Stimulated activated CD8-positive, alpha-beta memory T cell treated with anti-CD3 and anti-CD28 coated beads, Interleukin-7, amount 100 ng/mL, for 4 hours (primary cell): ENCODE measurements around the gene CKAP5.
"Not testable (repeated sequence)": the region's sequence is repeated elsewhere in the genome, so short reads cannot be mapped to it uniquely, and the experiment has no call there.

Source experiments
- DNase-seq, 2 donors: peaks; one replicate each; pipeline ENCODE4 v3.0.0-alpha.2; 2020; ENCODE audit warnings: low read depth in 2 of 2

The CKAP5 gene

DNA sequence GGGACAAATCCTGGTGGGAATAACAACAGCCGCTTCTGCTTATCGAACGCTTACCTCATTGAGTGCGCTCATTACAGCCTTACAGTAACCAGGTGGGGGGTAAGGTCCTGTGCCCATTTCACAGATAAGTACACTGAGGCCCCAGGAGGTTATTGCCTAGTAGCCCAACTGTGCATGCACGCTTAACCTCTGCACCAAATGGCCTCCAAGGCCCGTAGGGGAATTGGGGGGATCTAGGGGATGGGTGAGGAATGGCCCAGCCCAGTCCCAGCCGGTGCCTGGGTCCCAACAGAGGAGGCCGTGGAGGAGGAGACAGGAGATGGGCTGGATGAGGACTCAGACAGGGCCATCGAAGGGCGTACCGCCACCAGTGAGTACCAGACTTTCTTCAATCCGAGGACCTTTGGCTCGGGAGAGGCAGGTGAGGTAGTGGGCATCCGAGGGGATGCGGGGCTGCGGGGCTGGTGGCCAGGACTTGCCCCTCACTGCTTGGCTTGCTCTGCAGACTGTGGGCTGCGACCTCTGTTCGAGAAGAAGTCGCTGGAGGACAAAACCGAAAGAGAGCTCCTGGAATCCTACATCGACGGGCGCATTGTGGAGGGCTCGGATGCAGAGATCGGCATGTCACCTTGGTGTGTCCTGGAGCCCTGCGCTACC is 119.7 kb downstream of the CKAP5 start:
- DNase-seq, result no peak

DNA sequence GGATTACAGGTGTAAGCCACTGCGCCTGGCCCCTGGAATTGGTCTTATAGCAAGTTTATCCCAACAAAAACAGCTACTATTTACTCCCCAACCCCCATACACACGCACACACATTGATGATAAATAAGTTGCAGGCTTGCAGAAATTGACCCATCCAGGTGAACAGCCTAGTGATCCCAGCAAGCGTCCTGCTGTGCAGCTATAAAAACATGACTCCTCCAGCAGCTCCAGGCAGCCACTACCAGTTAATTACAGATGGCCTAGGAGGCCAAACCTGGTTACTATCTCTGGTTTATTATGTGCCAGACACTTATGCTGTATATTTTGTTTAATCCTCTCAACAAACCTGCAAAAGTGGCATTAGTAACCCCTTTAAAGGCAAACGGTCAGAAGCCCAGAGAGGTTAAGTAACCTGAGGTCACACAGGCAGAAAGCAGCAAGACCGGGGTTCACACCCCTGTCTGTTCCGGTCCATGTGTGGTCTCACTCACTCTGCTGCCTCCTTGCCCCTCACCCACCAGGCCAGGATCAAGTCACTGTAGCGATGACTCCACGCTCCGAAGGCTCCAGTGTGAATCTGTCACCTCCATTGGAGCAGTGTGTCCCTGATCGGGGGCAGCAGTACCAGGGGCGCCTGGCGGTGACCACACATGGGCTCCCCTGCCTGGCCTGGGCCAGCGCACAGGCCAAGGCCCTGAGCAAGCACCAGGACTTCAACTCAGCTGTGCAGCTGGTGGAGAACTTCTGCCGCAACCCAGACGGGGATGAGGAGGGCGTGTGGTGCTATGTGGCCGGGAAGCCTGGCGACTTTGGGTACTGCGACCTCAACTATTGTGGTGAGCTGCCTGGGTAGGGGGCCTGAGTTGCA is 120.5 kb downstream of the CKAP5 start:
- DNase-seq, result no peak

DNA sequence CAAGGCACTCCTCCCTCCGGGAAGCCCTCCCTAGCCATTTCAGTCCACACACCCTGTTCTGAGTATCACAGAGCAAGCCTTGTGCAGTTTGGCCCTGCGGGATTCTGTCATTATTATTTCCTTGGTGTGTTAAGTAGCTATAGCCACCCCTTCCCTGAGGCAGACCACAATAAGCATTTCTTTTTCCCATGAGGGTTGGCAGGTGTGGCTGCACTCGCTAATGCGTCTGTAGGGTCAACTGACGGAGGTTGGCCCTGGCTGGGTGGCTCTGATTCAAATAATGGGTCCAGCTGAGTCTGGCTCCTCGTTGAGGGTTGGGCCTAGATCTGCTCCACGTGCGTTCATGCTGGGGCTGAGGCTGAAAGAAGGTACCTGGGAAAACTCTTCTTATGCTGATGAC is 122.0 kb downstream of the CKAP5 start:
- no peak for DNase-seq

DNA sequence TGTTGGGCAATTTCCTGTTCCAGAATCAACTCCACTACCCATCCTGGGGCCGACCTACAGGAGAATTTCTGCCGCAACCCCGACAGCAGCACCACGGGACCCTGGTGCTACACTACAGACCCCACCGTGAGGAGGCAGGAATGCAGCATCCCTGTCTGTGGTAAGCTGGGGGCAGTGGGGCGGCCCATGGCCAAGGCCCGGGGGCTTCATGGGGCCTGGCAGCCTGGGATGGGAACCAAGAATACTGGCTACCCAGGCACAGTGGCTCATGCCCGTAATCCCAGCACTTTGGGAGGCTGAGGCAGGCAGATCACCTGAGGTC is 122.8 kb downstream of the CKAP5 start:
- DNase-seq, result no peak

DNA sequence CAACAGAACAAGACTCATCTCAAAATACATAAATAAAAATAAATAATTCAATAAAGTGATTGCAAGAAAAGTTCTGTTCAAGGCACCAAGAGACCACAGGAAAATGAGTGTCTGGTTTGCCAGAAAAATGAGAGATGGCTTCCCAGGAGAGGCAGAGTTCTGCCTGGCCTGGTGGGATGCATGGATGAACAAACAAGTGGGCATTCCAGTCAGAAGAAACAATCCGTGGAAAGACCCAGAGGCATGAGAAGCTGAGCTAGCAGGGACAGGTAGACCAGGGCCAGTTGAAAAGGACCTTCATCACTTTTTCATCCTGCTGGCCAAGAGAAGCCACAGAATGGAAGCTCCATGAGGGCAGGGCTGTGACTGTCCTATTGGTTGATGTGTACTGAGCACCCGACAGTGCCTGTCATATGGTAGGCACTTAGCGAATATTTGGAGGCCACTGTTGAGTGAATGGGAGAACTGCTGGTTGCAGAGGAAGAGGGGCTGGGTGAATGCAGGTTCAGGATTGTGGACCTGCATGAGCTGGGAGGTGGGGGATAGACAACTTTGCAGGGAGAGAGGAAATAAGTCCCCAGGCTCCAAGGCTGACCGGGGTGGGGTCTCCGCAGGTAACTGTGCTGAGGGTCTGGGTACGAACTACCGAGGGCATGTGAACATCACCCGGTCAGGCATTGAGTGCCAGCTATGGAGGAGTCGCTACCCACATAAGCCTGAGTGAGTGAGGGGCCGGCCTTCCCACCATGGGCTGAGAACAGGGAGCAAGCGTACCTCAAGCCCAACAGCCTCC is 123.3 kb downstream of the CKAP5 start:
- no peak for DNase-seq

DNA sequence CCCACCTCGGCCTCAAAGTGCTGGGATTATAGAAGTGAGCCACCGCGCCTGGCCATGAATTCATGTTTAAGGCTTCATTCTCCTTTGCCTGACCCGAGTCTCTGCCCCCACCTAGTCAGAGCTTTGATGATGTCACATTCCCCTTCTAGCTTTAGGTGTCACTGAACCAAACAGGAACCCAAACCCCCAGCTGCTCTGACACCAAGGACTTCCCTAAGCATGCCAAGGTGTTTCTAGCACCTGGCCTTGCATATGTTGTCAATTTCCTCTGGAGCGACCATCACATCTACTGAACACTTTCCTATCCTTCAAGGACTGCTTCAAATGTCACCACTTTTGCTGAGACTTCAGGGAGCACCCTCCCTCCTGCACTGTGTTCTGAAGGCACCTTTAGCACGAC is 124.8 kb downstream of the CKAP5 start:
- no peak for DNase-seq

DNA sequence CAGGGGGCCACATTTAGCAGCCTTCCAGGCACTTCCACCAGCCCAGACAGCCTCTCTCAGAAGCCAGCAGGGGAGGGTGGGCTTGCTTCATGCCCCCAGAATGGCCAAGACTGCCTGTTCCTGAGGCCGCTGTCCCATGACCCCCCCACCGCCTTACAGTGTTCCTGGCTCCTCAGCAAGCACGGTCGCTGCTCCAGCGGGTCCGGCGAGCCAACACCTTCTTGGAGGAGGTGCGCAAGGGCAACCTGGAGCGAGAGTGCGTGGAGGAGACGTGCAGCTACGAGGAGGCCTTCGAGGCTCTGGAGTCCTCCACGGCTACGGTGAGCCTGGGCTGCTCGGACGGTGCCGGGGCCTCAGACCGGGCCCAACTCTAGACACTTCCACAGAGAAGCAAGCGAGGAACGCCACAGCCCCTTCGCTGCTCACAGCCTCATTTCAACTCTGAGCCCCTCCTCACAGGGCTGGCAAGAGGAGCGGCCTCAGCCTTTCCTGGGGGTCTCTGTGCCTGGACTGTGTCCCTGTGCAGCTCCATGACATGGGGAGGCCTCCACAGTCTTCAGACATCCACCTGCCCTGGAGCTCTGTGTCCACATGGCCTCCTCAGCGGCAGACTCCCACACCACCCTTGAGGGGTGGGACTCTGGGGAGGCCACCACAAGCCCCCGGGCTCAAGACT is 126.4 kb downstream of the CKAP5 start:
- no peak for DNase-seq

DNA sequence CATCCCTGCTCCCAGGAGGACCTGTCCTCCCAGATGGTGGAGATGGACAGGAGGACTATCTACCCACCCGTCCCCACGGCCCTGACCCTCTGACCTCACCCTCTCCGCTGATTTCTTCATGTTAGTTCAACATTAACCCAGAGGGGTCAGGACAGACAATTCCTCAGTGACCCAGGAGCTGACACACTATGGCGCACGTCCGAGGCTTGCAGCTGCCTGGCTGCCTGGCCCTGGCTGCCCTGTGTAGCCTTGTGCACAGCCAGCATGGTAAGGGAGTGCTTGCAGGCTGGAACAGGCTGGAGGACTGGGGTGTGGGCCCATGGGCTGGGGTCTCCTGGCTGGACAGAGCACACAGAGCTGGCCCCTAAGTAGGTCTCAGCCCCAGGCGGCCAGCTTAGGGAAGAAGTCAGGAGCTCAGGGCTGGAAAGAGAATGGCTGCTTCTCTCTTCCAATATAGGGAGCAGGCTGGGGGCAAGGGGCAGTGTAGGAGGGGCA is 127.0 kb downstream of the CKAP5 start, which contains the start of gene F2:
Gene F2 (plus strand): TSS at position 166 of the 495 bp plus-strand sequence. CDS start 23 bp downstream, at position 189.
- DNase-seq, result no peak

DNA sequence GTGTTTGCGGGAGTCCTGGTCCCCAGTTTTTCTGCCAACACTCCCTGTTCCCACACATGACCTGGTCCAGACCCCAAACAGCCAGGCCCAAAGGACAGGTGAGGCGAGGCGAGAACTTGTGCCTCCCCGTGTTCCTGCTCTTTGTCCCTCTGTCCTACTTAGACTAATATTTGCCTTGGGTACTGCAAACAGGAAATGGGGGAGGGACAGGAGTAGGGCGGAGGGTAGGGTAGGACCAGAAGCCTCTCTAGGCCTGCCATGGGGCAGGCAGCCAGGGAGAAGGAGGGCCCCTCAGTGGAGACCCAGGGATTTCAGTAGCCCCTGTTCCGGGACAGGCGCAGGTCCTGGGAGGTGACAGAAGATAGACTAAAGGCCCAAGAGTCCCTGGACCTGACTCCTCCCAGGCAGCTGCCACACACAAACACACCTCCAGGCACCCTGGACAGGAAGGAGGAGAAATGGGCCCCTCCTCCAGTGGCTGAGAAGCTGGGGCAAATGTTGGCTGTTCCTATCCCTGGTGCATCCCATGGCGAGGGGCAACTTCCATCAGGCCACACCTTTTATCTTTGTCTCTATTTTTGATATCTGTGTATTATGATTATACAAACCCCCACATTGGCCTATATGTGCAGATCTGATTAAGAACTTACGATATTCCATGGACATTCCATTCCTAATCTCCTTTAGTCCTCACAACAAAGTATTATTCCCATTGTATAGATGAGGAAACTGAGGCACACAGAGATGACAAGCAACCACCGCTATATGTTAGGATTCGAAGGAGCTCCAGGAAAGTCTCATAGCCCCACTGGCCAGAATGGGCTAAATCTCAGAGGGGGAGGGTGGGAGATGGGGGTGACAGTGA is 127.7 kb downstream of the CKAP5 start:
- DNase-seq, result no peak

DNA sequence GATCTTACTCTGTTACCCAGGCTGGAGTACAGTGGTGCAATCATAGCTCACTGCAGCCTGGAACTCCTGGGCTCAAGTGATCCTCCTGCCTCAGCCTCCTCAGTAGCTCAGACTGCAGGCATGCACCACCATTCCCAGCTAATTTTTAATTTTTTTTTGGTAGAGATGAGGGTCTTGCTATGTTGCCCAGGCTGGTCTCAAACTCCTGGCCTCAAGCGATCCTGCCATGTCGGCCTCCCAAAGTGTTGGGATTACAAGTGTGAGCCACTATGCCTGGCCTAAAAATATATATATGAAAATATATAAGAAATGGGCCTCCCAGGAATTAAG is 128.3 kb downstream of the CKAP5 start:
- DNase-seq, result not testable (repeated sequence)

DNA sequence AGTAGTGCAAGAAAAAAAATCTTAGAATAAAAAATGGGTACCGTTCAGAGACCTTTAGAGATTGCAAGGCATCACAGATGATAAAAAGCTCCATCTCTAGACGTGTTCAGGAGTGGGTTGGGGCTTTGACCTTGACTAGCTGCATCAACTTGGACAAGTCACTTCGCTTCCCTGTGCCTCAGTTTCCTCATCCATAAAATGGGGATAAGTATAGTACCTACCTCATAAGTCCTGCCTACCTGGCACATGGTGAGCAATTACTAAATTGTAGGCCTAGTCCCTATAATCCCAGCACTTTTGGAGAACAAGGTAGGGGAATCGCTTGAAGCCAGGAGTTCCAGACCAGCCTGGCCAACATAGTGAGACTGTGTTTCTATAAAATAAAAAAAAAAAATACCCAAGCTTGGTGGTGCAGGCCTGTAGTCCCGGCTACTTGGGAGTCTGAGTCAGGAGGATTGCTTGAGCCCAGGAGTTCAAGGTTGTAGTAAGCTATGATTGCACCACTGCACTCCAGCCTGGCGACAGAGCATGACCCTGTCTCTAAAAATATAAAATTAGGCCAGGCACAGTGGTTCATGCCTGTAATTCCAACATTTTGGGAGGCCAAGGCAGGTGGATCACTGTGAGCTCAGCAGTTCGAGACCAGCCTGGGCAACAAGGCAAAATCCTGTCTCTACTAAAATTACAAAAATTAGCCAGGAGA is 133.1 kb downstream of the CKAP5 start:
- DNase-seq, result no peak

DNA sequence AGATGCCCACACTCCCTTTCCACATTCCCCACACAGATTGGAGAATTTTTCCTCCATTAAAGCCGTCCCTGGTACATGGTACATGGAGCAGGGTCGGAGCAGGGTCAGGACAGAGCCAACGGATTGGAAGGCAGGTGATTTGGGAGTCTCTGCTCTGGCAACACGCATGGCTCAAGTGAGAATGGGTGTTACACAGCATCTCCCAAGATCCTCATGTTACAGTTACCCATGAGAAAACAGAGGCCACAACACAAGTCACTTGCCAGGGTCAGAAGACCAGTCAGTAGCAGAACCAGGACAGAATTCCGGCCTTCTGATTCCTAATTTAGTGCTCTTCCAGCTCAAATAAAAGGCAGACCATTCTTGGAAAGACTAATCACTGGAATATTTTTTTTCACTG is 134.8 kb downstream of the CKAP5 start:
- DNase-seq, result no peak

DNA sequence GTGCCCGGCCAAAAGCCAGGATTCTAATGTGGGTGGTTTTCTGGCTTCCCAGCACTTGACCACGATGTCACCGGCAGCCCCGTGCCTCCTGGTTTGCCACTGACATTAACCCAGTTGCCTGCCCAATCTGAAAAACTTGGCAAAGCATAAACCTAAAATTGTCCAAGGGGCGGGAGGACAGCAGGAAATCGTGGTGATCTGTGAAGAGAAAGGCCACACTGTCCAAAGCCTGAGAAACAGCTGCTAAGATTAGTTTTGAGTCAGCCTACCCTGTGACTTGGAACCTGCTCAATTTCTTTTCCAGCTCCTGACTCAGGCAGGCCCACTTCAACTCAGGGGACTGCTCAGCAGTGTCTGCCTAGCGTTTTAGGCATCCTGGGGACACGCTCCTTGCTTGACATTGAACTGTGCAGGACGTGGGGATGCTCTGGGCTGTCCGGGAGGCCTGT is 135.2 kb downstream of the CKAP5 start:
- DNase-seq, result no peak

DNA sequence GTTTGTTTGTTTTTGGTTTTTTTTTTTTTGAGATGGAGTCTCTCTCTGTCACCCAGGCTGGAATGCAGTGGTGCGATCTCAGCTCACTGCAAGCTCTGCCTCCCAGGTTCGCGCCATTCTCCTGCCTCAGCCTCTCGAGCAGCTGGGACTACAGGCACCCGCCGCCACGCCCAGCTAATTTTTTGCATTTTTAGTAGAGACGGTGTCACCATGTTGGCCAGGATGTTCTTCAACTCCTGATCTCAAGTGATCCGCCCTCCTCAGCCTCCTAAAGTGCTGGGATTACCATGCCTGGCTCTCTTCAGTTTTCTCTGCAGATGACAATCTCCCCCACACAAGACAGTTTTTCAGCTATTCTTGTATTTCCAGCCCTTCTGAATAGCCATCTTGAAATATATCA is 136.7 kb downstream of the CKAP5 start:
- not testable (repeated sequence) for DNase-seq

DNA sequence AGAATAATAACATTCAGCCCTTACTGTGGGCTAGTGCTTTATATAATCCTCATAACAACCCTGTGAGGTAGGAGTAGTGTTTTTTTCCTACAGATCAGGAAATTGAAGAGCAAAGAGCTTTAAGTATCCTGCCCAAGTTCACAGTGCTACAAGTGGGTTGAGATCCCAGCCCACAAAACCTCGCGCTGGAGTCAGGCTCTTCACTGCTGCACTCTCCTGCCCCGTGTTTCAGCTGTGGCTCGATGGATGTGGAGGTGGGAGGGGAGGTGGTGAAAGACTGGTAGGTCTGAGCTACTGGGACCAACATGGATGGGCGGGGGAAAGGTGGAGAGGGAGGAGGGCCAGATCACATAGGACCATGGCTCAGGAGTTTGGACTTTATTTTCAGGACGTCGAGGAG is 139.2 kb downstream of the CKAP5 start:
- DNase-seq, result no peak

DNA sequence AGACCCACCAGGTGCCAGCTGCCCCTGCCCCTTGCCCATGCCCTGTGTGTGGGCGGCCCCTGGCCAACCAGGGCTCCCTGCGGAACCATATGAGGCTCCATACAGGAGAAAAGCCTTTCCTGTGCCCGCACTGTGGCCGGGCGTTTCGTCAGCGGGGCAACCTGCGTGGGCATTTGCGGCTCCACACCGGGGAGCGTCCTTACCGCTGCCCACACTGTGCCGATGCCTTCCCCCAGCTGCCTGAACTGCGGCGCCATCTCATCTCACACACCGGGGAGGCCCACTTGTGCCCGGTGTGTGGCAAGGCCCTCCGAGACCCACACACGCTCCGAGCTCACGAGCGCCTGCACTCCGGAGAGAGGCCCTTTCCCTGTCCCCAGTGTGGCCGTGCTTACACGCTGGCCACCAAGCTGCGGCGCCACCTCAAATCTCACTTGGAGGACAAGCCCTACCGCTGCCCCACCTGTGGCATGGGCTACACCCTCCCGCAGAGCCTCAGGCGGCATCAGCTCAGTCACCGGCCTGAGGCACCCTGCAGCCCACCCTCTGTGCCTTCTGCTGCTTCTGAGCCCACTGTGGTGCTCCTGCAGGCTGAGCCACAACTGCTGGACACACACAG is 140.9 kb downstream of the CKAP5 start:
- no peak for DNase-seq

DNA sequence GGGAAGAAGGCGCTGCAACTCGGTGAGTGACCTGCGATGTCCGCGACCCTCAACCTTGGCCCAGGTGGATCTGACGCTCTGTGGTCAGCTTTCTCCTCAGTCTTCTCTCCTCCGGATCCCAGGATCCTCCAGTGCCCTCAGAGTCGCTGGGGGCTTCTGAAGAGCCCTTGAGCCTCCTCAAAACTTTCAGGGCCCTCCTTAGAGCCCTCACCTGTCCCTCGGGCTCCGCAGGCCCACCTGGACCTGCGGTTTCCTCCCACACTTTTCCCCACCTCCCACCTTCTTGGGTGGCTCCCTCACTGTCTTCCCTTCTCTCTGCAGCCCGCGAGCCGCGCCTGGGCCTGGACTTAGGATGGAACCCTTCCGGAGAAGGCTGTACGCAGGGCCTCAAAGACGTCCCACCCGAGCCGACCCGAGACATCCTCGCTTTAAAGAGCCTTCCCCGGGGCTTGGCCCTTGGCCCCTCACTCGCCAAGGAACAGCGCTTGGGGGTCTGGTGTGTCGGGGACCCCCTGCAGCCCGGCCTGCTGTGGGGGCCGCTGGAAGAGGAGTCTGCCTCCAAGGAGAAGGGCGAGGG is 144.9 kb downstream of the CKAP5 start:
- DNase-seq, result no peak

DNA sequence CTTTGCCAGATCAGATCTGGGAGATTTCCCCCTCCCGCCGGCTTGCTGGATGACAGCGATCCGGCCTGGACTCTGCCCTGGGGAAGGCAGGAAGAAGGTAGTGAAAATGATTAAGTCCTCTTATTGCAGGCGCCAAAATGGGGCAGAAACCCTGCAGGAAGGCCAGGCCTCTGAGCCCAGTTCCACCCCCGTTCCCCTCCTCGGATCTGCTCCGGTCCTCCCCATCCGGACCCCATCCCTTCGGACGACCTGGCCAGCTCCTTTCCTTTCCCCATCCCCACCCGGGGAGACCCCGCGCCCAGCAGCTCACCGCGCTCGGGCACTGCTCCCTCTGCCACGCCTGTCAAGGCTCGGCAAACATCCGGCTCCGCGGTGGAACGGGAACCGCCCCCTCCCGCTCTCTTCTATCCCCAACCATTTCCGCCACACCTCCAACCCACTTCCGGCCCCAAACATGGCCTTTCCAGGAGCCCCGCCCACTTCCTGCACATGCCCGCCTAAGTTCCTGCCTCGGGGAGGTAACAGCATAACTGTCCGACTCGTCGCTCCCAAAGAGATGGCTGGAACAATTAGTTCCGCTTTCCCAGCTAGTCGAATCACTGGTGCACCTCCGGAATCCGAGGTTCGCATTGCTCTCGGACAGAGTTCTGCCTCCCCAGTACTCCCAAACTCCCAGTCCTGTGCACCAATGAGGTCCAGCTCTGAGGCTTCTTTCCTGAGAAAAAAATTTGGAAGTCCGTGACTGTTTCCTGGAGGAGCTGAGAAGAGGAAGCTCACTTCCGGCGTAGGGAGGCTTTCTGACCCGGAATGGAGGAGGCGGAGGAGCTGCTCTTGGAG is 145.6 kb downstream of the CKAP5 start, which contains the start of the genes ARHGAP1 and ZNF408:
Gene ARHGAP1 (minus strand): TSS at position 379 of the 837 bp plus-strand sequence. CDS start 4,512 bp downstream, outside the sequence.
Gene ZNF408 (plus strand): TSS at position 791 of the 837 bp plus-strand sequence. CDS start 17 bp downstream, at position 808.
- DNase-seq, result peak; percentile 98 to 99
